GM18909 (cell line): ENCODE measurements around the gene SULF2.

Experiments used
- ATAC-seq: cut with Tn5 transposase; IDR thresholded peaks from one replicate; pipeline ENCODE4 v1.9.1; 2021; ENCODE audit warnings: mild to moderate bottlenecking; ENCODE audit not compliant: unreplicated experiment, poor library complexity

The SULF2 gene

DNA sequence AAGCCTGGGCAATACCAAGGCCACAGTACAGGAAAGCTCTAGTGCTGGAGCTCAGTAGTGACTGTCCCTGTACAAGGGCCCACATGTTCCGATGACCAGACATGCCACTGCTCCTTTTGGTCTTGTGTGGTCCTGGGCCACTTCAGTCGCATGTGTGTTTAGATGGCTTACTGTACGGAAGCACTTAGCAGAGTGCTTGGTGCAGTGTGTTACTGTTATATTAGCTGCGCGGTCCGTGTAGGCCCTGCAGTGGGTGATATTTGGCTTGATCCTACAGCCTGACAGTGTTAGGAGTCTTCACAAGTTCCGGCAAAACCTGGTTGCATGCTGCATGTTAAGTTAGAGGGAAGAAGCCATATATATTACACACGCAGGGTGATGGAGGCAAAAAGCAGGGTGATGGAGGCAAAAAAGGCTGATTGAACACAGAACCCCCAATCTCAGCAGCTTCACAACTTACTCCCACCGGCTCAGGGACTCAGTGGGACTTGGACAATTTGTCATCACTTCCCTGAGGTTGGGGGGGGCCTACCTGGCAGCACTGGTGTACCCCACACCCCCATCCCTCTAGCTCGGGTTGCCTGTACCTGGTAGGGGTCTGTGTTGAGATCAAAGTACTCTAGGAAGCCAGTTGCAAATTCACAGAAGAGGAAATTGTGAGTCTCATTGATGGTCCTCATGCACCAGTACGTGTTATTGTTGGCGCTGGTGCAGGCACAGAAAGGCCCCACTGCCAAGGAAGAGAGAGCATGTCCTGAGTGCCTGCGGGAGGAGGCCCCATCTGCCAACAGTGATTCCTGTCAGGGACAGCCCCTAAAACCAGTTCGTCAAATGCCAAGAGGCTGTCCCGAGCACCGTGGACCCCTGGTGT lies 122.6 kb downstream of the SULF2 start:
- ATAC-seq = no peak

DNA sequence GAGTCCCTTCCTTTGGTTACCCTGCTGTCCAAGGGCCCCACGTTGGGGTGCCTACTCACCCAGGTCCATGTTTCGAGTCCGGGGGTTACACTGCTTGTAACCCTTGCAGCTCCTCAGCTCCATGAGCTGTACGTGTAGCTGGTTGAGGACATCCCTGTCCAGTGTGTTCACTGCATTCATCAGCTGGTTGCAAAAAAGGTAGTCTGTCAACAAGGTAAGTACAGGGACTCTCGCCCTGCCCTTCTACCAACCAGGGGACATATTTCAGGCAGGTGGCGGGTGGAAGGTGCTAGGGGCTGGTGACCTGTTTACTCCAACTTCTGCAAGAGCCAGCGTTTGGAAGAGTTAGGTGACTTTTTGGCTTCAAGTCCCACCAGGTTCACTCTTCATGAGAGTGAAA lies 123.6 kb downstream of the SULF2 start:
- ATAC-seq = no peak

DNA sequence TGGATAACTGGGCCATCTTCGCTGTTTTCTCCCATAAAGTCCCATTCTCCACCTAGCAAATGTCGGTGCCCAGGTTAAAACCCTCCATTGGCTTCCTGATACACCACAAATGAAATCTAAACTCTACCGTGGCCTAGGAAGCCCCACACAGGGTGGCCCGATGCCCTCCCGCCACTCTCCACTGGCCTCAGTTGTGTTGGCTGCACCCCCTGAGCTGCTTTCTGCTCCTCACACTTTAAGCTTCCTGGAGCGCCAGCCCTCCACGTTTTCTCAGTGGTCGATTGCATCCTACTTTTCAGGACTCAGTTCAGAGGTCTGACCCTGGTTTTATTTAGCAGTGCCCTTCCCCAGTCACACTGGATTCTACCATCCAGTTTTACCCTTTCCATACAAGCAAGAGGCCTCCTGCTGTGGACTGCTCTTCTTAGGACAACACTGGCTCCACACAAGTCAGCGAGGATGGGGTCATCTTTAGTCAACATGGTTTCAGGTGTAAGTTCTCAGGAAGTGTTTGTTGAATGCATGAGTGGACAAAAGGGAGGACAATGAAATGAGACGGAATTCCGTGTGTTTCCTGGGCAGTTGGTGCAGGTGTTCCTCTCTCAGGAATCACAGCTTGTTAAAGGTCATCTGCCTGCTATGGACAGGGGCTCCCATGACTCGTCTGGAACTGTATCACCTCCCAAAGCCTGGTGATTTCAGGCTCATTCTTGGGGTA lies 124.1 kb downstream of the SULF2 start:
- no peak for ATAC-seq

DNA sequence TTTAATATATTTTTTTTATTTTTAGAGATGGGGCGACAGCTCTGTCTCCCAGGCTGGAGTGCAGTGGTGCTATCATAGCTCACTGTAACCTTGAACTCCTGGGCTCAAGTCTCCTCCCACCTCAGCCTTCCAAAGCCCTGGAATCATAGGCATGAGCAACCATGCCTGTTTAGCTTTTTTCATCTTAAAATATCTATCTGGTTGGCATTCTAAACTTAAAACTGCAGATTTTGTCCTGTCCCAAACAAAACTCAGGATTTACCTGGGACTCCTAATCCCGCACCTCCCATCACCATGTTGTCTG lies 124.7 kb downstream of the SULF2 start:
- no peak for ATAC-seq

DNA sequence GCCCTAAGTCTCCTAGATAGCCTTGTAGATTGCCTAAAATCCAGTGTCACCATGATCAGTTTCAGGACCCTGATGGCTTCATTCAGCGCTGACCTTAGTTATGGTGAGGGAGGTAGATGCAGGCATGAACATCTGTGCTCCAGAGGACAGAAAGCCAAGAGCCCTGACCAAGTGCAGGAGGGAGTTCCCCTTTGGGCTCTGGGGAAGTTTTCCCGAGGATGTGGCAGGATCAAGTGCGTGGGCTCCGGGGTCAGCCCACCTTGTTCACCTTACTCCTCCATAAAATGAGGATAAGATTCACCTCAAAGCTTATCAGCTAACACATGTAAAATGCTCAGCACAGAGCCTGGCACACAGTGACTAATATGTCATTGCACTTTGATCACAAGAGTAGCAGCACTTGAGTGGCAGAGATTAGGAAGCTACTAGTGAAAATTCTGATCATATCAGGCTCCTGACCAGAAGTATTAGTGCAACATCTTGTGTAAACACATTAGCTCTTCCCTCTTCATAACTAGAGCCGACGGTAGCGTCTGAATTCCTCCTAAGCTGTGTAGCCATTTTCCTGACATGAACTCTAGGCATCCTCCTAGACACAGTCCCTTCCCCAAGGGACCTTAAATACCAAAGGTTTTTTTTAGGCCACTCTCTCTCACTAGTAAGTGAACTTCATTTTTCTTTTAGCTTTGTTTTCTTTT lies 125.2 kb downstream of the SULF2 start:
- no peak for ATAC-seq

DNA sequence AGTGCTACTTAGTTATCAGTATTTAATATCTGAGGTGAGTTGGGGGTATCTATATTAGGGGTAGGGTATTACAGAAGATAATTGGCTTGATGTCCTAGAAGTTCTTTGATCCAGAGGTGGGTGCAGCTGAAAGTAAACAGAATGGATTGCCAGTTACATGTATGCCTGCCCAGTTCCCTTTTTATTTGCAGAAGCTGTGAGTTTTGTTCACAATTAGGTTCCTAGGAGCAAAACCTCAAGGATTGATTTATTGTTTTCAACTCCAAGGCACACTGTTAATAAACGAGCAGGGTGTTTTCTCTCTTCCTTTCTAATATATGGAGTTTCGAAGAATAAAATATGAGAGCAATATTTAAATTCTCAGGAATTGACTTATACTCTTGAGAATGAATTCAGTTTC lies 129.0 kb downstream of the SULF2 start:
- ATAC-seq = no peak

DNA sequence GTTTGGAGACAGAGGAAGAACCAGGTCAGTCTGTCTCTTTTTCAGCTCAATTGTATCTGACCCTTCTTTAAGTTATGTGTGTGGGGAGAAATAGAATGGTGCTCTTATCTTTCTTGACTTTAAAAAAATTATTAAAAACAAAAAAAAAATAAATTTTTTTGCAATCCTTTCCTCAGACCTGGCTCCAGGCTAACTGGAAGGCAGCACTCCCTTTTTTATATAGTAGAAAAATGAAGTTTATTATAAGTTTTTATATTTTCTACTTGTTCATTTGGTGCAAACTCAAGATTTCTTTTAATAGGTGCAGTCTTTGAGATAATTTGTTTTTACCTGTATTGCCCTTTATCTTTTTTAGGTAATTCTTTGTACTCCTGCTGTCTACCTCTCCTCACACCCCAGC lies 129.6 kb downstream of the SULF2 start:
- ATAC-seq = no peak

DNA sequence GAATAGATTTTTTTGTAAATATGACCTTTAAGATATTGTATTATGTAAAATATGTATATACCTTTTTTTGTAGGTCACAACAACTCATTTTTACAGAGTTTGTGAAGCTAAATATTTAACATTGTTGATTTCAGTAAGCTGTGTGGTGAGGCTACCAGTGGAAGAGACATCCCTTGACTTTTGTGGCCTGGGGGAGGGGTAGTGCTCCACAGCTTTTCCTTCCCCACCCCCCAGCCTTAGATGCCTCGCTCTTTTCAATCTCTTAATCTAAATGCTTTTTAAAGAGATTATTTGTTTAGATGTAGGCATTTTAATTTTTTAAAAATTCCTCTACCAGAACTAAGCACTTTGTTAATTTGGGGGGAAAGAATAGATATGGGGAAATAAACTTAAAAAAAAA lies 130.9 kb downstream of the SULF2 start:
- no peak for ATAC-seq

DNA sequence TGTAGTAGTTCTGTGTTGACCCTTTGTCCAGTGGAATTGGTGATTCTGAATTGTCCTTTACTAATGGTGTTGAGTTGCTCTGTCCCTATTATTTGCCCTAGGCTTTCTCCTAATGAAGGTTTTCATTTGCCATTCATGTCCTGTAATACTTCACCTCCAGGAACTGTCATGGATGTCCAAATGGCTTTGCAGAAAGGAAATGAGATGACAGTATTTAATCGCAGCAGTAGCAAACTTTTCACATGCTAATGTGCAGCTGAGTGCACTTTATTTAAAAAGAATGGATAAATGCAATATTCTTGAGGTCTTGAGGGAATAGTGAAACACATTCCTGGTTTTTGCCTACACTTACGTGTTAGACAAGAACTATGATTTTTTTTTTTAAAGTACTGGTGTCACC lies 131.4 kb downstream of the SULF2 start:
- no peak for ATAC-seq

DNA sequence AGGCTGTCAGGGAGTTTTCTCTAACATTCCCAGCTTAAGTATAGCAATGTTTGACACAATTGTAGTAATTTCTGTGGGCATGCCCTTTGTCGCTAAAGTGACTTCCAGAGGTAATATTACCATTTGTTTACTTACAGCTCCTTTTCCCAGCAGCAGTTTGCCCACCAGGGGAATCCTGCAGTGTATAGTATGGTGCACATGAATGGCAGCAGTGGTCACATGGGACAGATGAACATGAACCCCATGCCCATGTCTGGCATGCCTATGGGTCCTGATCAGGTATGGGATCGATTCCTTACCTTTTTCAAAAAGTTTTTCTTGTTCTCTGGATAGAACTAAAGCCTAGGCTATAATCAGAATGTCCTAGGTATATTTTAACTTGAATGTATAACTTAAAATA lies 132.5 kb downstream of the SULF2 start:
- ATAC-seq = no peak

DNA sequence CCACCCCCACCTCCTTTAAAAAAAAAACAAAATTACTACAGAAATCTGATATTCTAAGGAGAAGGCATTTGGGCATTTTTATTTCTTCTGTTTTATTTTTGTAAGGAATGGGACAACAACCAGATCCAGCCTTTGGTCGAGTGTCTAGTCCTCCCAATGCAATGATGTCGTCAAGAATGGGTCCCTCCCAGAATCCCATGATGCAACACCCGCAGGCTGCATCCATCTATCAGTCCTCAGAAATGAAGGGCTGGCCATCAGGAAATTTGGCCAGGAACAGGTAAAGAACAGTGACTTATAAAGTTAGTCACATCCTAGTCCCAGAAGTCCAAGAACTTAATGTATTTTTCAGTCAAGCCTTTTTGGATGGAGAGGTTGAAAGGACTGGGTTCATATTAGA lies 133.0 kb downstream of the SULF2 start:
- ATAC-seq = no peak

DNA sequence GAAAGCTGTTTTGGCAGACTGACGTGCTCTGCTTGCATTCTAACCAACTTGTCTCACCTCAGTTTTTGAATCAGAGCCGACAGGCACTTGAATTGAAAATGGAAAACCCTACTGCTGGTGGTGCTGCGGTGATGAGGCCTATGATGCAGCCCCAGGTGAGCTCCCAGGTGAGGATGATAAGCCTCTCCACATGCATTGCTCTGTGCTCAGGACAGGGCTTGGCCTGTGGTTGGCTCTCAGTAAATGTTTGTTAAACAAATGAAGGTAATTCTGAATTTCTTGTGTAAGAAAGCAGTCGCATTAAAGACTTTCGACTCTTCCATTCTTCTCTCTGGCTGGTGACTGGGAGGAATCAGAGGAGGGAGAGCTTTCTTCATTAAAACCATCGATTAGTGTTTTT lies 136.3 kb downstream of the SULF2 start:
- no peak for ATAC-seq

DNA sequence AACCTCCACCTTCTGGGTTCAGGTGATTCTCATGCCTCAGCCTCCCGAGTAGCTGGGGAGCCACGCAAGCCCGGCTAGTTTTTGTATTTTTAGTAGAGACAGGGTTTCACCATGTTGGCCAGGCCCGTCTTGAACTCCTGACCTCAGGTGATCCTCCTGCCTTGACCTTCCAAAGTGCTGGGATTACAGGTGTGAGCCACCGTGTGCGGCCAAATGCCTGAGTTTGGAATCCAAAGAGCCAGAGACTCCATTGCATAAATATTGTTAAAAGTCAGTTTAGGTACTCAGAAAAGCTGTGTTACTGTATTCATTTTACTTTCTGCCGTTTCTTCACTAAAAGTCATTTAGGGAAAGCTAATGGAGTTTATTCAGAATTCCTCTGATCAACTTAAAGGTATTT lies 137.3 kb downstream of the SULF2 start:
- no peak for ATAC-seq

DNA sequence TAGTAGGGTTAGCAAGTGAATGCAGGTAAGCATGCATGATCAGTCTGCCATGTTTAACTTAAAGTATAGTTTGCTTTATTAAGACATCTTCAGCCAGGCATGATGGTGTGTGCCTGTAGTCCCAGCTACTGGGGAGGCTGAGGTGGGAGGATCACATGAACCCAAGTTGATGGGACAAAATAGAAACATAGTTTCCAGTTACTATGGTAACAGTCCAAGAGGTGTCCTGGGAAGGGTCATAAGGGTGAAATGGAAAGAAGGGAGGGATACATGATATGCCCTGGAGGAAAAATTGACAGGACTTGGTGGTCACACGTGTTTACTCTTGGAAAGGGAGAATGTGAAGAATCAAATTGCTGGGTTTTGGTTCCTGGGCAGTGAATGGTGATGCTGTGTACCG lies 139.6 kb downstream of the SULF2 start:
- no peak for ATAC-seq

DNA sequence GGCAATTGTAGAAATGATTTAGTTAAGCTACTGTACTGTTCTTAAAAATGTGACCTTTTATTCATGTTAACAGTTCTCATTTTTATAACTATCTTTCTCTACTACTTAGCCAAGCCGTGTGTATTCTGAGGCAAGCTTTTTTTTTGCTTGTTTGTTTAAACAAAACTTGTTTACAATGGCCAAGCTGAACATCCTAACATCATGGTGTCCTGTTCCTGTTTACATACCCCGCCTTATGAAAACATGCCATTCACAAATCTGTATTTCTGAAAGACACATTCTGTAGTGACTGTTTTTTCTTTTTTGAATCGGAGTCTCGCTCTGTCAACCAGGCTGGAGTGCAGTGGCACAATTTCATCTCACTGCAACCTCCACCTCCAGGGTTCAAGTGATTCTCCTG lies 142.7 kb downstream of the SULF2 start:
- ATAC-seq = no peak

DNA sequence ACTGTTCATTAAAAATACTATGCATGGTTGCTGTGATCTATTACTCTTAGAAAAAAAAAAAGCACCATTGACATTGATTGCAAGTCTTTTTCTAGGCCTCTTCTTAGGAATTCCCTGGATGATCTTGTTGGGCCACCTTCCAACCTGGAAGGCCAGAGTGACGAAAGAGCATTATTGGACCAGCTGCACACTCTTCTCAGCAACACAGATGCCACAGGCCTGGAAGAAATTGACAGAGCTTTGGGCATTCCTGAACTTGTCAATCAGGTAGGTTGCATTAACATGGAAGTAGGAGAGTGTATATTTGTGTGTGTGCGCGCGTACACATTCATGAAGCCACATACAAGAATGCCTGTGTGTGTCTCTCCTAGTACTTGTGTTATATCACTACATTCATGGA lies 143.2 kb downstream of the SULF2 start:
- ATAC-seq = no peak

DNA sequence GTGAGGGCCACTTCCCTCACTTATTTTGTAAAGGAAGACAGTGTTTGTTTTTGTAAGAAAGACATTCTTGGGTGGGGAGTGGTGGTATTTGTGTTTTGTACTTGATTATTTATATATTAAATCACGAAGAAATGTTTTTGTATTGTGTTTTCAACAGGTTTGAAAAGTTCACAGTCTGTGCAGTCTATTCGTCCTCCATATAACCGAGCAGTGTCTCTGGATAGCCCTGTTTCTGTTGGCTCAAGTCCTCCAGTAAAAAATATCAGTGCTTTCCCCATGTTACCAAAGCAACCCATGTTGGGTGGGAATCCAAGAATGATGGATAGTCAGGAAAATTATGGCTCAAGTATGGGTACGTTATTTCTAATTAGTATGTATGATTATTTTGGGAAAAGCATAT lies 146.4 kb downstream of the SULF2 start:
- no peak for ATAC-seq

DNA sequence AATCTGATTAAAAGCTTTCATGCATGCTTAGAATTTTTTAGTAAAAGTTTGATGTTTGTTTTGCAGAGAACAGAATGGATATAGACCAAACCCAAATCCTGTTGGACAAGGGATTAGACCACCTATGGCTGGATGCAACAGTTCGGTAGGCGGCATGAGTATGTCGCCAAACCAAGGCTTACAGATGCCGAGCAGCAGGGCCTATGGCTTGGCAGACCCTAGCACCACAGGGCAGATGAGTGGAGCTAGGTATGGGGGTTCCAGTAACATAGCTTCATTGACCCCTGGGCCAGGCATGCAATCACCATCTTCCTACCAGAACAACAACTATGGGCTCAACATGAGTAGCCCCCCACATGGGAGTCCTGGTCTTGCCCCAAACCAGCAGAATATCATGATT lies 150.0 kb downstream of the SULF2 start:
- ATAC-seq = no peak

DNA sequence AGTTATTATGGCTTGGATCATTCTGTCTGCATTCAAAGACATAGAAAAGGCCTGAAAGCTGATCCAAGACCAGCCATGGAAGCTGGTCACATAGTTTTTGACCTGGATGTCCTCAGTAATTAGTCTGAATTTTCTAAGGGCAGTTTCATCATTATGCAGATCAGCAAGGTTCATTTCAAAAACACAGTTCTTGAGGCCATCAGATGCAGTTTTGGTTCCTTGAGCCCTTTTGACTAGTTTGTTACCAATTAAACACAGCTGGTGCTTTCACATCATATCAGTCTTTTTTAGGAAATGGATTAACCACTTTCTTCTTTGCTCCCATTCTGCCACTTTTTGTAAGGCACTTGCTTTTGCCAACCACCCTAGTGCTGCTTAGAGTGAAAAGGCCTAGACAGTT lies 154.2 kb downstream of the SULF2 start:
- no peak for ATAC-seq

DNA sequence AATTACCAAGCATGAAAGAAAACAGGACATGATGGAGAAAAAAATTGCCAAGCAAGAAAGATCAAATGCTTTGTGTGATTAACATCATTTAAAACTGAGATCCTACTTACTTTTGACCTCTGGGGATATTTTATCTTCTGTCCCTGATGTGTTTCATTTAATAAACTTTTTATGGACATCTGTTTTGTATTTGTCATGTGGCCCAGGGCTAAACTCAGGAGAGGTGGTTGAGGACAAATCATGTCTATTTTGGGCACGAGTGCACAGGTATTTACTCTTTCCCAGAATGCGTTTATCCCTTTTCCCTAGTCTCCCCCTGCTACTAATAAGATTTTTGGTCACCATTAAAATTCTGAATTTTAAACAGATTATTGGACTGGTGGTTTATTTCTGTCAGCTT lies 155.4 kb downstream of the SULF2 start:
- ATAC-seq = no peak

DNA sequence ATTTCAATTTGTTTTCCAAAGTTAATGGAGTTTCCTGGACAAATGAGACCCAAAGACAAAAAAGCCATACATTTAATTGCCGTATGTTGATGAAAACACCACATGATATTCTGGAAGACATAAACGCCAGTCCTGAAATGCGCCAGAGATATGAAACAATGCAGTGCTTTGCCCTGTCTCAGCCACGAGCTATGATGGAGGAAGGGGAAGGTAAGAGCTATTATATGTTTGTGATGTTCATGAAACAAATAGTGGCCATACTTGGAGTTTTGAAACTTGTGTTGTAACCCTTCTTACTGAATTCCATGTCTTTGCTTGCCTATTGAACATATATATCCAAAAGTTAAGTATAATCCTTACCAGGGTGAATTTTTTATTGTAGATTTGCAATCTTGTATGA lies 157.7 kb downstream of the SULF2 start:
- ATAC-seq = no peak

DNA sequence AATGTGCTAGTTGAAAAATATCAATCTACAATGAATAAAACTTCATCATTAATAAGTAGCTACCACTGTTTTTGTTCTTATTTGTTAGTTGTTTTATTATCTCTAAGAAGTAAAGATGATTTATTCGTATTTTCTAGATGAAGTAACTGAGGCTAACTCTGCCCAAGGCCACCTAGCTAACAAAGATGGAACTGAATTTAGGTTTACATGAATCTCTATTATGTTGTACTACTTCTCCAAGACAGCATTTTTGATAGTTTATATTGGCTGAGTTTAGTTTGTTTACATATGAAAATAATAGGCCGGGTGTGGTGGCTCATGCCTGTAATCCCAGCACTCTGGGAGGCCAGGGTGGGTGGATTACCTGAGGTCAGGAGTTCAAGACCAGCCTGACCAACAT lies 162.1 kb downstream of the SULF2 start:
- ATAC-seq = no peak
